Right atrium auricular region (tissue), 2 donors: Measurements from ENCODE around the gene DCAF7. TPM values are rescaled to one million over a fixed set of nuclear protein-coding genes. Genes with fewer than 3 reads are reported as not detected.

ENCODE experiments used
- DNase-seq: peaks from one replicate; pipeline ENCODE4 v3.0.0-alpha.2; 2019; ENCODE audit warnings: low spot score
- H3K27ac ChIP-seq, 2 donors: fragments of 200-600 bp; sonication (generic); 1 replicate in 1 of 2; 2 replicates in 1 of 2; pipeline ENCODE4 v1.5.1; 2016 to 2019
- H3K27me3 ChIP-seq, 2 donors: fragments of 200-600 bp; sonication (generic); one replicate each; pipeline versions ENCODE4 v1.5.1 to v1.6.0; 2017 to 2019
- H3K36me3 ChIP-seq: fragments of 200-600 bp; sonication (generic); one replicate; pipeline ENCODE4 v1.5.1; 2016
- H3K4me1 ChIP-seq, 2 donors: fragments of 200-600 bp; sonication (generic); one replicate each; pipeline versions ENCODE4 v1.5.1 to v1.6.0; 2017 to 2019
- H3K4me3 ChIP-seq, 2 donors: fragments of 200-600 bp; sonication (generic); 1 replicate in 1 of 2; 2 replicates in 1 of 2; pipeline ENCODE4 v1.5.1; 2017 to 2019; ENCODE audit warnings: mild to moderate bottlenecking in 1 of 2, moderate library complexity in 1 of 2
- H3K9me3 ChIP-seq, 2 donors: fragments of 200-600 bp; sonication (generic); one replicate each; pipeline ENCODE4 v1.5.1; 2019
- CTCF ChIP-seq, 2 donors: fragments of 200-600 bp; sonication (generic); IDR thresholded peaks; one replicate each; pipeline ENCODE4 v1.5.1; 2019; ENCODE audit warnings: antibody characterized with exemption in 2 of 2
- total RNA-seq, 2 donors: library from RNA; depleted of rRNA; stranded (reverse); fragments of >200 nt; gene quantifications; one replicate each; pipeline ENCODE4 v1.1.0, GENCODE V29; 2016

Gene DCAF7
- total RNA-seq, 2 donors from 2014 or later, result 26.9 to 31.8 TPM

DNA sequence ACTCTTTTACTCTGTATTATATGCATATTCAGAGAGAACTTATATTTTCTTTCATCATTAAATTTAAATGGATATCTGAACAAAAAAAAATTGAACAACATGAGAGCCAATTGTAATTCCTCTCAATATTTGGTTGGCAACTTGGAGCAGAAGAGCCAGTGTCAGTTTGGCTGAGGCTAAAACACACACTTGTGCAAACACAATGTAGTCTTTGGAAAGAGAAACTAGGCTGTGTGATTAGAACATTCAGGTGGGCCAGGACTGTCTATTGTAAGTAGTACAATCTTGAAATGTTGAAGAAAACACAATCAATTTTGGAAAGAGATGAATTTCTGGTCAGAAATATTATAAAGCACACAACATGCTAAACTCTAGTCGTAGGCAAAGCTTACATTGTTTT lies 17.0 kb downstream of the DCAF7 start:
- Histone ChIP-seq H3K27ac (no peak overlapping the region), H3K9me3 (no peaks in the 10 kb centered on the region), H3K4me1 (peaks cover 0 to 15% of the 10 kb centered on the region in 2 donors), H3K27me3 (no peaks in the 10 kb centered on the region), H3K36me3 (no peaks in the 10 kb centered on the region), H3K4me3 (no peak overlapping the region)
- no peak for DNase-seq
- TF ChIP-seq CTCF (IDR thresholded peaks at IDR 0.05), result no peak

GRCh38 chr17:63568563-63568962 lies 18.3 kb downstream of the DCAF7 start:
- H3K27me3 ChIP-seq, result no peaks in the 10 kb centered on the region
- no peak overlapping the region for H3K27ac ChIP-seq
- no peaks in the 10 kb centered on the region for H3K9me3 ChIP-seq
- H3K4me1 ChIP-seq, result peaks cover 0 to 15% of the 10 kb centered on the region in 2 donors
- DNase-seq, result no peak
- H3K36me3 ChIP-seq, result no peaks in the 10 kb centered on the region
- no peak overlapping the region for H3K4me3 ChIP-seq
- TF ChIP-seq CTCF (IDR thresholded peaks at IDR 0.05), result no peak

DNA sequence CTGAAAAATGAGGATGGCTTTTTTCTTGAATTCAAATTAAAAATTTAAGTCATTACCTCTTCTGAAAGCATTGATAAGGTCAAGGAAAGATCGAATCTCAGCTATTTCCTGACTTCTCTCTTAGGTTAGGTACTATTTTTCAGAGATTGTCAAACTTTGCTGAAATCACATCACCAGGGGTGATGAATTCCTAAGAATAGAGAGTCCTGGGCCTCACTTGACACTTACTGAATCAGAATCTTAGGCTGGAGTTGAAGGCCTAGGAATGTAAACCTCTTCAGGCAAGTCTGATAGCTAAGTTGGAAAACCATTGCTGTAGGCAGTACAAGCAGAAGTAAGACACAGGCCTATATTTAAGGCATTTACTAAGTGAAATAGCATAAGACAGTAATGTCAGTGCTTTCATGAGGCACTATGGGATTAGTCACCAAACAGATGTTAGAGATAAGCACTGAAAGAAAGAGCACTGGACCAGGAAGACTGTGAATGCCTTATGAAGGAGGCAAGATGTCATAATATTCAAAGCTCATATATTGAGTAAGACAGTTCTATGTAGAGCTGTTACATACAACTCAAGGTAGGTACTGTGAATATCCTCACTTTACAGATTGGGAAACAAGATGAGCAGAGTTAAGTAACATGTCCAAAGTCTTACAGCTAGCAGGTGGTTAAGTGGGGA lies 21.5 kb downstream of the DCAF7 start:
- TF ChIP-seq CTCF (IDR thresholded peaks at IDR 0.05), result no peak
- peaks cover 0 to 15% of the 10 kb centered on the region in 2 donors for H3K4me1 ChIP-seq
- H3K36me3 ChIP-seq, result no peaks in the 10 kb centered on the region
- no peak for DNase-seq
- H3K4me3 ChIP-seq, result no peak overlapping the region
- H3K27me3 ChIP-seq, result no peaks in the 10 kb centered on the region
- H3K9me3 ChIP-seq, result no peaks in the 10 kb centered on the region
- no peak overlapping the region for H3K27ac ChIP-seq

- DNase-seq, result no peak
- H3K4me1 ChIP-seq, result peaks cover 0 to 22% of the 10 kb centered on the region in 2 donors
- peak in 1 of 2 donors; percentile 32 for TF ChIP-seq CTCF (IDR thresholded peaks at IDR 0.05)
- no peak overlapping the region for H3K27ac ChIP-seq
- no peaks in the 10 kb centered on the region for H3K27me3 ChIP-seq
- no peaks in the 10 kb centered on the region for H3K9me3 ChIP-seq
- H3K36me3 ChIP-seq, result no peaks in the 10 kb centered on the region
- H3K4me3 ChIP-seq, result no peak overlapping the region
Observed at GRCh38 chr17:63573634-63574033, 23.4 kb downstream of the DCAF7 start.

- H3K36me3 ChIP-seq, result peaks cover 24% of the 10 kb centered on the region
- no peak for TF ChIP-seq CTCF (IDR thresholded peaks at IDR 0.05)
- no peaks in the 10 kb centered on the region for H3K27me3 ChIP-seq
- H3K9me3 ChIP-seq, result no peaks in the 10 kb centered on the region
- no peak for DNase-seq
- no peak overlapping the region for H3K27ac ChIP-seq
- H3K4me1 ChIP-seq, result peaks cover 0 to 10% of the 10 kb centered on the region in 2 donors
- no peak overlapping the region for H3K4me3 ChIP-seq
Observed at GRCh38 chr17:63578027-63578768, 27.9 kb downstream of the DCAF7 start.
